SK-N-SH treated with all-trans-retinoic acid at 6 μM for 48 hours (cell line): ENCODE data around the gene FAM32A.

Experiments
- ATAC-seq: fragments of 200-7000 bp; cut with Tn5 transposase; 3 replicates; pipeline ENCODE4 v1.9.1; 2020; ENCODE audit warnings: mild to moderate bottlenecking, moderate library complexity
- ARNTL ChIP-seq: fragments of 450-650 bp; formaldehyde crosslinking; IDR thresholded peaks from 2 replicates; pipeline ENCODE4 v1.5.0; 2020; ENCODE audit warnings: low read depth, mild to moderate bottlenecking, moderate library complexity, borderline replicate concordance
- BACH2 ChIP-seq: fragments of 250-450 bp; sonication (Bioruptor Pico); IDR thresholded peaks from 2 replicates; pipeline ENCODE4 v1.9.0; 2021; ENCODE audit warnings: mild to moderate bottlenecking, borderline replicate concordance
- CSDC2 ChIP-seq: fragments of 250-450 bp; sonication (Bioruptor Pico); IDR thresholded peaks from 2 replicates; pipeline ENCODE4 v1.5.0; 2020; ENCODE audit warnings: mild to moderate bottlenecking, moderate library complexity
- ESRRG ChIP-seq: fragments of 250-450 bp; sonication (Bioruptor Pico); IDR thresholded peaks from 2 replicates; pipeline ENCODE4 v1.6.1; 2021; ENCODE audit warnings: mild to moderate bottlenecking
- ISL1 ChIP-seq: fragments of 250-450 bp; sonication (Bioruptor Pico); IDR thresholded peaks from 2 replicates; pipeline ENCODE4 v2.1.2; 2022; ENCODE audit warnings: mild to moderate bottlenecking, moderate library complexity
- OSR1 ChIP-seq: fragments of 250-450 bp; sonication (Bioruptor Pico); IDR thresholded peaks from 2 replicates; pipeline ENCODE4 v1.8.0; 2022; ENCODE audit warnings: moderate library complexity, mild to moderate bottlenecking, inconsistent platforms
- RARB ChIP-seq: fragments of 250-450 bp; sonication (Bioruptor Pico); IDR thresholded peaks from 2 replicates; pipeline ENCODE4 v1.8.0; 2021; ENCODE audit warnings: mild to moderate bottlenecking, moderate library complexity
- SNAI2 ChIP-seq: fragments of 250-450 bp; sonication (Bioruptor Pico); IDR thresholded peaks from 2 replicates; pipeline ENCODE4 v1.5.0; 2020; ENCODE audit warnings: mild to moderate bottlenecking, moderate library complexity
- TCF4 ChIP-seq: fragments of 250-450 bp; sonication (Bioruptor Pico); IDR thresholded peaks from 2 replicates; pipeline ENCODE4 v1.8.0; 2021; ENCODE audit warnings: mild to moderate bottlenecking, moderate library complexity, borderline replicate concordance
- TOX ChIP-seq: fragments of 250-450 bp; sonication (Bioruptor Pico); IDR thresholded peaks from 2 replicates; pipeline ENCODE4 v1.8.0; 2021; ENCODE audit warnings: mild to moderate bottlenecking, moderate library complexity, borderline replicate concordance
- ZC3H10 ChIP-seq: fragments of 250-450 bp; sonication (Bioruptor Pico); IDR thresholded peaks from 2 replicates; pipeline ENCODE4 v1.5.1; 2021; ENCODE audit warnings: mild to moderate bottlenecking, moderate library complexity
- ZFP3 ChIP-seq: fragments of 250-450 bp; sonication (Bioruptor Pico); IDR thresholded peaks from 2 replicates; pipeline ENCODE4 v1.5.0; 2020; ENCODE audit warnings: mild to moderate bottlenecking, moderate library complexity
- ZFP30 ChIP-seq: fragments of 450-650 bp; formaldehyde crosslinking; IDR thresholded peaks from 2 replicates; pipeline ENCODE4 v1.5.0; 2022; ENCODE audit warnings: mild to moderate bottlenecking, moderate library complexity
- ZNF565 ChIP-seq: fragments of 450-650 bp; formaldehyde crosslinking; conservative IDR thresholded peaks from 2 replicates; pipeline ENCODE4 v1.5.0; 2020; ENCODE audit warnings: low read depth, mild to moderate bottlenecking, moderate library complexity
- ZNF70 ChIP-seq: fragments of 450-650 bp; formaldehyde crosslinking; IDR thresholded peaks from 2 replicates; pipeline ENCODE4 v1.5.0; 2020; ENCODE audit warnings: mild to moderate bottlenecking, moderate library complexity
- ZNF8 ChIP-seq: fragments of 450-650 bp; formaldehyde crosslinking; IDR thresholded peaks from 2 replicates; pipeline ENCODE4 v1.5.0; 2020; ENCODE audit warnings: mild to moderate bottlenecking, moderate library complexity
- TF ChIP-seq, protein P1 (sequence below): fragments of 250-450 bp; sonication (Bioruptor Pico); IDR thresholded peaks from 2 replicates; pipeline ENCODE4 v1.5.1; 2021; ENCODE audit warnings: mild to moderate bottlenecking, moderate library complexity
- TF ChIP-seq, protein P2 (sequence below): fragments of 250-450 bp; sonication (Bioruptor Pico); IDR thresholded peaks from 2 replicates; pipeline ENCODE4 v1.8.0; 2020; ENCODE audit warnings: mild to moderate bottlenecking, moderate library complexity, borderline replicate concordance
- TF ChIP-seq, protein P3 (sequence below): fragments of 250-450 bp; sonication (Bioruptor Pico); IDR thresholded peaks from 2 replicates; pipeline ENCODE4 v1.8.0; 2021; ENCODE audit warnings: low read depth, mild to moderate bottlenecking, moderate library complexity, borderline replicate concordance
- TF ChIP-seq, protein P4 (sequence below): fragments of 250-450 bp; sonication (Bioruptor Pico); IDR thresholded peaks from 2 replicates; pipeline ENCODE4 v1.5.1; 2020; ENCODE audit warnings: low read depth, mild to moderate bottlenecking, moderate library complexity
- TF ChIP-seq, protein P5 (sequence below): fragments of 250-450 bp; sonication (Bioruptor Pico); IDR thresholded peaks from 2 replicates; pipeline ENCODE4 v1.5.0; 2020; ENCODE audit warnings: mild to moderate bottlenecking, moderate library complexity

Gene FAM32A

DNA sequence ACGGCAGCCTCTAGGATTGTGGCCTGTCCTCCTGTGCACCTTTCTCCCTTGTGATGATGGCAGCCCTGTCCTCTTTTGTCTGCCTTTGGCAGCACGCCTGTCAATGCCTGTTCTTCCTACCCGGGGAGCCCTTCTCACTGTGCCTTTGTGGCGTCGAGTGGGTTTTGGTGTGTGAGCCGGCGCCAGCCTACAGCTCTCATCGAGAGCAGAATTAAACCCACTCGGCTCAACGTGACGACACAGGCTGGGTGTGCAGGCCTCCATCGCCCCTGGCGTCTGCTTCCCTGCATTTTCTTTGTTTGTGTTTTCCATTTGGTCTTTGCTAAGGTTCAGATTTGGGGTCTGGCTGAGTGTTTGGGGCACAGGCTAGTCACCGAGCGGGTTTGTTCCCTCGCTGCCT is 46.9 kb downstream of the FAM32A start:
- no peak for ATAC-seq
- TF ChIP-seq TOX (no peak), ESRRG (no peak), RARB (CRISPR knock-in tag) (no peak), ZFP30 (no peak), ZNF70 (no peak), TCF4 (no peak), ZC3H10 (CRISPR knock-in tag) (no peak), ARNTL (CRISPR knock-in tag) (no peak), ZFP3 (no peak), OSR1 (CRISPR knock-in tag) (no peak), CSDC2 (CRISPR knock-in tag) (no peak), ZNF565 (CRISPR knock-in tag) (no peak)
- TF ChIP-seq, protein P1, sequence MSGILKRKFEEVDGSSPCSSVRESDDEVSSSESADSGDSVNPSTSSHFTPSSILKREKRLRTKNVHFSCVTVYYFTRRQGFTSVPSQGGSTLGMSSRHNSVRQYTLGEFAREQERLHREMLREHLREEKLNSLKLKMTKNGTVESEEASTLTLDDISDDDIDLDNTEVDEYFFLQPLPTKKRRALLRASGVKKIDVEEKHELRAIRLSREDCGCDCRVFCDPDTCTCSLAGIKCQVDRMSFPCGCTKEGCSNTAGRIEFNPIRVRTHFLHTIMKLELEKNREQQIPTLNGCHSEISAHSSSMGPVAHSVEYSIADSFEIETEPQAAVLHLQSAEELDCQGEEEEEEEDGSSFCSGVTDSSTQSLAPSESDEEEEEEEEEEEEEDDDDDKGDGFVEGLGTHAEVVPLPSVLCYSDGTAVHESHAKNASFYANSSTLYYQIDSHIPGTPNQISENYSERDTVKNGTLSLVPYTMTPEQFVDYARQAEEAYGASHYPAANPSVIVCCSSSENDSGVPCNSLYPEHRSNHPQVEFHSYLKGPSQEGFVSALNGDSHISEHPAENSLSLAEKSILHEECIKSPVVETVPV (CRISPR knock-in tag): no peak
- TF ChIP-seq, protein P2, sequence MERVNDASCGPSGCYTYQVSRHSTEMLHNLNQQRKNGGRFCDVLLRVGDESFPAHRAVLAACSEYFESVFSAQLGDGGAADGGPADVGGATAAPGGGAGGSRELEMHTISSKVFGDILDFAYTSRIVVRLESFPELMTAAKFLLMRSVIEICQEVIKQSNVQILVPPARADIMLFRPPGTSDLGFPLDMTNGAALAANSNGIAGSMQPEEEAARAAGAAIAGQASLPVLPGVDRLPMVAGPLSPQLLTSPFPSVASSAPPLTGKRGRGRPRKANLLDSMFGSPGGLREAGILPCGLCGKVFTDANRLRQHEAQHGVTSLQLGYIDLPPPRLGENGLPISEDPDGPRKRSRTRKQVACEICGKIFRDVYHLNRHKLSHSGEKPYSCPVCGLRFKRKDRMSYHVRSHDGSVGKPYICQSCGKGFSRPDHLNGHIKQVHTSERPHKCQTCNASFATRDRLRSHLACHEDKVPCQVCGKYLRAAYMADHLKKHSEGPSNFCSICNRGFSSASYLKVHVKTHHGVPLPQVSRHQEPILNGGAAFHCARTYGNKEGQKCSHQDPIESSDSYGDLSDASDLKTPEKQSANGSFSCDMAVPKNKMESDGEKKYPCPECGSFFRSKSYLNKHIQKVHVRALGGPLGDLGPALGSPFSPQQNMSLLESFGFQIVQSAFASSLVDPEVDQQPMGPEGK (CRISPR knock-in tag): no peak
- TF ChIP-seq, protein P3, sequence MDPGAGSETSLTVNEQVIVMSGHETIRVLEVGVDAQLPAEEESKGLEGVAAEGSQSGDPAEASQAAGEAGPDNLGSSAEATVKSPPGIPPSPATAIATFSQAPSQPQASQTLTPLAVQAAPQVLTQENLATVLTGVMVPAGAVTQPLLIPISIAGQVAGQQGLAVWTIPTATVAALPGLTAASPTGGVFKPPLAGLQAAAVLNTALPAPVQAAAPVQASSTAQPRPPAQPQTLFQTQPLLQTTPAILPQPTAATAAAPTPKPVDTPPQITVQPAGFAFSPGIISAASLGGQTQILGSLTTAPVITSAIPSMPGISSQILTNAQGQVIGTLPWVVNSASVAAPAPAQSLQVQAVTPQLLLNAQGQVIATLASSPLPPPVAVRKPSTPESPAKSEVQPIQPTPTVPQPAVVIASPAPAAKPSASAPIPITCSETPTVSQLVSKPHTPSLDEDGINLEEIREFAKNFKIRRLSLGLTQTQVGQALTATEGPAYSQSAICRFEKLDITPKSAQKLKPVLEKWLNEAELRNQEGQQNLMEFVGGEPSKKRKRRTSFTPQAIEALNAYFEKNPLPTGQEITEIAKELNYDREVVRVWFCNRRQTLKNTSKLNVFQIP (CRISPR knock-in tag): no peak
- TF ChIP-seq, all 23 proteins: peak for 0

DNA sequence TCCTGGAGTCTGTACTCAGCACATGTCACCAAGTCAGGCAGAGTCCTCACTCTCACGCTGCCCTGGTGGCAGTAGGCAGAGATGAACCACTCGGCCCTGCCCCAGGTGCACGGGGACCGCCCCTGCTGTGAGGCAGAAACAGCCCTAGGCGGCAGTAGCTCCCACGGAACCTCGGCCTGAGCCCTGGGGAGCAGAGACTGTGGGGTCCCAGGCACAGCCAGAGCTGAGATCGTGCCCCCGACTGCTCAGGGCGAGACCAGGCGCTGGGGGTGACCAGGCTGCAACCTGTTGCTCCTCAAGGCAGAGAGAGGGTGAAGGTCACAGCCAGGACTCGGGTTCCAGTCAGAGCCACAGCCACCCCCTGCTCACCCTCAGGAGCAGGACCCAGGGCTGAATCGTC is 47.4 kb downstream of the FAM32A start:
- TF ChIP-seq, protein P2 (CRISPR knock-in tag): no peak
- TF ChIP-seq ZFP3 (no peak), ZFP30 (no peak), BACH2 (CRISPR knock-in tag) (no peak), ZNF565 (CRISPR knock-in tag) (no peak), ZNF70 (no peak), ESRRG (no peak), ISL1 (CRISPR knock-in tag) (no peak), SNAI2 (CRISPR knock-in tag) (no peak), TOX (no peak), ARNTL (CRISPR knock-in tag) (no peak), RARB (CRISPR knock-in tag) (no peak), ZNF8 (no peak), ZC3H10 (CRISPR knock-in tag) (no peak), OSR1 (CRISPR knock-in tag) (no peak)
- TF ChIP-seq, protein P4, sequence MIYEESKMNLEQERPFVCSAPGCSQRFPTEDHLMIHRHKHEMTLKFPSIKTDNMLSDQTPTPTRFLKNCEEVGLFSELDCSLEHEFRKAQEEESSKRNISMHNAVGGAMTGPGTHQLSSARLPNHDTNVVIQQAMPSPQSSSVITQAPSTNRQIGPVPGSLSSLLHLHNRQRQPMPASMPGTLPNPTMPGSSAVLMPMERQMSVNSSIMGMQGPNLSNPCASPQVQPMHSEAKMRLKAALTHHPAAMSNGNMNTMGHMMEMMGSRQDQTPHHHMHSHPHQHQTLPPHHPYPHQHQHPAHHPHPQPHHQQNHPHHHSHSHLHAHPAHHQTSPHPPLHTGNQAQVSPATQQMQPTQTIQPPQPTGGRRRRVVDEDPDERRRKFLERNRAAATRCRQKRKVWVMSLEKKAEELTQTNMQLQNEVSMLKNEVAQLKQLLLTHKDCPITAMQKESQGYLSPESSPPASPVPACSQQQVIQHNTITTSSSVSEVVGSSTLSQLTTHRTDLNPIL (CRISPR knock-in tag): no peak
- TF ChIP-seq, protein P5, sequence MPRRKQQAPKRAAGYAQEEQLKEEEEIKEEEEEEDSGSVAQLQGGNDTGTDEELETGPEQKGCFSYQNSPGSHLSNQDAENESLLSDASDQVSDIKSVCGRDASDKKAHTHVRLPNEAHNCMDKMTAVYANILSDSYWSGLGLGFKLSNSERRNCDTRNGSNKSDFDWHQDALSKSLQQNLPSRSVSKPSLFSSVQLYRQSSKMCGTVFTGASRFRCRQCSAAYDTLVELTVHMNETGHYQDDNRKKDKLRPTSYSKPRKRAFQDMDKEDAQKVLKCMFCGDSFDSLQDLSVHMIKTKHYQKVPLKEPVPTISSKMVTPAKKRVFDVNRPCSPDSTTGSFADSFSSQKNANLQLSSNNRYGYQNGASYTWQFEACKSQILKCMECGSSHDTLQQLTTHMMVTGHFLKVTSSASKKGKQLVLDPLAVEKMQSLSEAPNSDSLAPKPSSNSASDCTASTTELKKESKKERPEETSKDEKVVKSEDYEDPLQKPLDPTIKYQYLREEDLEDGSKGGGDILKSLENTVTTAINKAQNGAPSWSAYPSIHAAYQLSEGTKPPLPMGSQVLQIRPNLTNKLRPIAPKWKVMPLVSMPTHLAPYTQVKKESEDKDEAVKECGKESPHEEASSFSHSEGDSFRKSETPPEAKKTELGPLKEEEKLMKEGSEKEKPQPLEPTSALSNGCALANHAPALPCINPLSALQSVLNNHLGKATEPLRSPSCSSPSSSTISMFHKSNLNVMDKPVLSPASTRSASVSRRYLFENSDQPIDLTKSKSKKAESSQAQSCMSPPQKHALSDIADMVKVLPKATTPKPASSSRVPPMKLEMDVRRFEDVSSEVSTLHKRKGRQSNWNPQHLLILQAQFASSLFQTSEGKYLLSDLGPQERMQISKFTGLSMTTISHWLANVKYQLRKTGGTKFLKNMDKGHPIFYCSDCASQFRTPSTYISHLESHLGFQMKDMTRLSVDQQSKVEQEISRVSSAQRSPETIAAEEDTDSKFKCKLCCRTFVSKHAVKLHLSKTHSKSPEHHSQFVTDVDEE (CRISPR knock-in tag): no peak
- TF ChIP-seq, protein P1 (CRISPR knock-in tag): no peak
- TF ChIP-seq, protein P3 (CRISPR knock-in tag): no peak
- ATAC-seq: no peak
